SKM-1 (cell line): Measurements from ENCODE around the gene MEGF11.

ENCODE experiments used
- DNase-seq: peaks from one replicate; lab custom pipeline; 2025; ENCODE audit not compliant: unreplicated experiment; lab: John Stamatoyannopoulos, UW

MEGF11 gene

DNA sequence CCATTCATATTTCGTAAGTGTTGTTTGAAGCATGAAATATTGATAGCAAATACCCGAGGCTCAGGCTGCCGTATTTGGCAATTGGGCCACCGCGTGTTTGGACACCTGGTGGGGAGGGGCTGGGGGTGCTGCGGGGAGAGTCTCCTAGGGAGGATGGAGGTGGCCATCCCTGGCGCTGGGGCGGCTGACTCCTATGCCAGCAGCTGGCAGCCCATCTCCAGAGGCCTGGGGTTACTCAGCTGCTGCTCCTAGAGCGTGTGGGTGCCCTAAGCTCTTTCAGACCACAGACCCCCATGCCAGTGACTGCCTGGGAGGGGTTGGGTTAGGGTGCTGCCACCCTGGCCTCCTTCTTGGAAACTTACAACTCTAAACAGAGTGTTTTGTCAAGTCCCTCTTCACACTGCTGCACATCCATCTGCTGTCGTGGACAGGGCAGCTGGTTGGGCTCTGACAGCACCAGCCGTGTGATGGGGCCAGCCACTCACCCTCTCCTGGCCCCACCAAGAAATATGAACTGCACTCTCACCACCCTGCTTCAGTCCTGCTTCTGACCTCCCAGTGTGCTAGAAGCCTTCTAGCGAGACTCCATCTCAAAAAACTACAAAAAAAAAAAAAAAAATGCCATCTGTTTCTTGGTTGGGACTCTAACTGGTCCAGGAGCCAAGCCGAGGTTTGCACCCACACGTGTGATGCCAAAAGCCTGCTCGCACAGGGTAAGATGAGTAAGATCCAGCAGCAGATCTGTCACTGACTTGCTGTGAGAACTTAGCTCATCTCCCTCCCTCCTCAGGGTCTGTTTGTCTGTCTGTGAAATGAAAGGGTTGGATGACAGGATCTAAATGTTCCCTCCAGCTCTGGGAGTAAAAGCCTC lies 156.2 kb downstream of the MEGF11 start:
- DNase-seq: no peak

- DNase-seq: no peak
Measured at GRCh38 chr15:66096688-66097058, 156.9 kb downstream of the MEGF11 start.

GRCh38 chr15:66095871-66096687 lies 157.5 kb downstream of the MEGF11 start:
- DNase-seq: no peak

DNA sequence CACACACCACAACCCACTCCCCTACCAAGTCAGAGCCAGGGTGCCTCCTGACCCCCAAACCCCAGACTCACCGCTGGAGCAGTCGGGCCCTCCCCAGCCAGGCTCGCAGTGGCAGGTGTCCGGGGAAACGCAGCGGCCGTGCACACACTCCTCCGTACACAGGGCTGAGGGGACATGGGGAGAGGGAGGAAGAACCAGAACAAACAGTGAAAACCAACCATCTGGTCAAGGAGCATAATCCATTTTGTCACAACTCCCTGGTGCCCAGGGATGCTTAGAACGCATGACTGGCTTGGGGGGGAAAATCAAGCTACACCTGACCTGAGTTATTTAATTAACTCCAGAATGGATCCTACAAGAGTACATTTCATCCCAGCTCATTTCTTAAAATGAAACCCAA lies 159.2 kb downstream of the MEGF11 start:
- no peak for DNase-seq

- DNase-seq: no peak
Measured at GRCh38 chr15:66092053-66093016, 161.2 kb downstream of the MEGF11 start.

DNA sequence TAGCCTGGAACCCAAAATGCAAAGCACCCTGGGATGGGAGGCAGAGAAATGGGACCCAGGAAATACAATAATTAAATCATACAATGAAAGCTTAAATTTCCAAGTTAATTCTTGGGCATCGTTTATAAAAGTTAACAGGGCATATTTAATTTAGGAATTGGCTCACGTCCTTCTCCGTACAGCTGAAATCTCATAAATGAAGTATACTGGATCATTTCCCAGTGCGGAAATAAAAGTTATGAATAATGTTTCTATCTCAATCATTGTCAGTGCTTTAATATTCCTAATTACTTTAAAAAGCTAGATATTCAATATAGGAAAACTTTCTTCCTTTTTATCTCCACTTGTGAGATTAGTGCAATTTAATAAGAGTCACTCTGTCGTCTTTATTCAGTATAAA lies 164.0 kb downstream of the MEGF11 start:
- no peak for DNase-seq

GRCh38 chr15:66089049-66089448 lies 164.5 kb downstream of the MEGF11 start:
- no peak for DNase-seq

GRCh38 chr15:66085128-66085527 lies 168.4 kb downstream of the MEGF11 start:
- DNase-seq: no peak

DNA sequence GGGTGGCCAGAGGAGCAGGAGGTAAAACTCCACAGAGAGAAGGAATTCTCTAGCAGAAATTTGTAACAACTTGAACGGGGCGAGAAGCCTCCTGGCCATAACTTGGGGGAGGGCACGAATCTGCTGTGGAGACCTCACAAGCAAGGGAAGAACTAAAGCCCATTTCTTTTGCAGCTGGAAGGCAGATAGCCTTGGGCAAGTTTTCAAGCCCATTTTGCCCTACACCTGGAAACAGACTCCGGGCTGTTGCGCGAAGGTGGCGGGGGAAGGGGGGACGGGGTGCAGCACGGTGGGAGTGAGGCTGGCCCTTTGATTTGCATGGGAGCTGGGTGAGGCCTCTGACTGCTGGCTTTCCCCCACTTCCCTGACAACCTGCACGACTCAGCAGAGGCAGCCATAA lies 168.8 kb downstream of the MEGF11 start:
- no peak for DNase-seq

DNA sequence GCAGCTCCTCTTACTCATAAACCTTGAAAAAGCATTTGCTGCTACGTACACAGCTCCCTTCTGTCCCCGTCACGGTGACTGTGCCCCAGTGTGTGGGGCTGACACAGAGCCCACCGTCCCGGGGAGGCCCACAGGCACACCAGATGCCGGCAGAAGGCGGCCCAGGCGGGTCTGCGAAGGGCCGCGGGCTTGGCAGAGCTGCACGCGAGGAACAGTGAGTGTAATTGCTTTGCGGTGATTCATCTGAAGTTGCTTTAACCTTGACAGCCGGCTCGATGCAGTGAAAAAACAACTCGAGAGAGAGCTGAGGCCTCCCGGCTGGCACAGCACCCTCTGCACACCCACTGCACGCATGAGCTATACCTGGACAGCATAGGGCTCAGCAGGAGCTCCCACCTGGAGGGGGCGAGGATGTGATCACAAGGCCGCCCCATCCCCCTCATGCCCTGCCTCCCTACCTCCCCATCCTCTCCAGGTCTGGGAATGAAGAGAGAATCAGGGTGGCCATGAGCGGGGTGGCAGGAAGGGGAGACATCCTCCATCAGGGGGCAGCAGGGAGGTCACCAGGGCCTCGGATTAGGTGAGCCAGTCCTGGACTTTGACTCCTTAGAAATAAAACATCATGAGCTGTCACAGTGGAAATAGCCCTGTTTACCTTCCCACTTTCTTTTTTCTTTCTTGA lies 172.7 kb downstream of the MEGF11 start:
- DNase-seq: no peak

DNA sequence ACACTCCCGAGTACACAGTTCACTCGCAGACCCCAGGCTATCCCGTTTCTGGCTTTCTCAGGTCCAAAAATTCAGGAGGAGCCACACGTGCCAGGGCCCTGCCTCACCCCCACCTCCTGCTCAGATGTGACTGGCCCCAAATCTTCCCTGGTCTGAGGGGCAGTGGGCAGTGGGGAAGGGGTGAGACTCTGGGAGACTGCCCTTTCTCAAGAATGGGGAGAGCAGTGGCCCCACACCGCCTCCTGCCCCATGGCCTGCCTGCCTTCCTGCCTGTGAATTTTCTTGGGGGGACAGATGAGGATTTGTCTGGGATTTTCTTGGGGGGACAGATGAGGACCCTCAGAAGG lies 174.6 kb downstream of the MEGF11 start:
- DNase-seq: no peak

- no peak for DNase-seq
Measured at GRCh38 chr15:66078196-66078928, 175.2 kb downstream of the MEGF11 start.

DNA sequence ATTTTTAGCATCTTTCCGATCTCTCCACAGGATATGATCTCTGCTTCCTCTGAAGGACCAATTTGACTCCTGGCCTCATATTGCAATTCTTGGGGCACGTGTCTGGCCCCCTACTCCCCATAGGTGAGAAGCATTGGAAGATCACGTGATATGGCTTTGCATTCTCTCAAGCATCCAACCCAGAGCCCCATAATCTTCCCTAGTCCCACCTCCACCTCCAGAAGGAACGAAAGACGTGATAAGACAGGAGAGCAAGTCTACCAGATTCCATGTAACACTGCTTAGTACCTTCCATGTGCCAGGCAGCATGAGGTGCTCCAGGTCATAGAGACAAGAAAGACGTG lies 176.3 kb downstream of the MEGF11 start:
- DNase-seq: no peak

DNA sequence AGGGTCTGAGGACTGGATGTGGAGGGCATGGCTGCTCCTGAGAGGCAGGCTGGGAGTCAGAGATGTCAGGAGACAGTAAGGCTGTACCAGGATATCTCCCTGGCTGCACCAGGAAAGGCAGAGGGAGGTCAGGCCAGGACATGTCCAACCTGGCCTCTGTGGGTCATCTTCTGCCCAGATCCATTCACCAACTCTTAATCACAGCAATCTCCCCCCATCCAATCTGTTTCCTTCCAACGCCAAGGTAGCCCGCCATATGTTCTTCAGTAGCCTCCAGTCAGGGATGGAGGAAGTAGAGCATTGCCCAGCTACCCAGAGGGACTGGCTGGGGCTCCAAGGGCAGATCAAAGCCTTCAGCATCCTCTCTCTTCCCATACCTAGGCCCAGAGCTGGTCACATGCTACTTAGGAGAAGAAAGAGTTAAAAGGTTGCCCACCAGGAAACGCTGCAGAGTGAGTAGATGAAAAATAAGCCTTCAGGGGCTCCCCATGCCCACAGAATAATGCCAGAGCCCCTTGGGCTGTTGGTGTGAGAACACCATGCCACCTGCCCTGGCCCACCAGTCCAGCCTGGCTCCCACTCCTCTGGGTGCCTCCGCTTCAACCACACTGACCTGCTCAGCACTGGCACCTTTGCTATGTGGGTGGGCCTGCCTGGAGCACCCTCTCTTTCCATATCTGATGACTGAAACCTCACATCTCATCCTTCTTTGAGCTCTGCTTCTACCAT lies 176.8 kb downstream of the MEGF11 start:
- no peak for DNase-seq

DNA sequence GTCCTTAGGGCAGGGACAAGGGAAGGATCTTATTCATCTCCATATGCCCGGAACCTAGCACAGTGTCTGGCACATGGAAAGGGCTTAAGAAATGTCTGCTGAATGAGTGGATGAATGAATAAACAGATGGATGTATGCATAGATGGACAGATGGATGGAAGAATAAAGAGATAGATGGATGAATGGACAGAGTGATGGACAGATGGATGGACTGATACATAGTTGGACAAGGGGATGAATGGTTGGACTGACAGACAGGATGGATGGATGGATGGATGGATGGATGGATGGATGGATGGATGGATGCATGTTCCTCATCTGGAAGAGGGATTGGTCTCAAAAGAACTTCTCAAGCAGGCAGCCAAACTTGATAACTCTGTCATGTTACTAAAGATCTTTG lies 177.6 kb downstream of the MEGF11 start:
- DNase-seq: no peak

DNA sequence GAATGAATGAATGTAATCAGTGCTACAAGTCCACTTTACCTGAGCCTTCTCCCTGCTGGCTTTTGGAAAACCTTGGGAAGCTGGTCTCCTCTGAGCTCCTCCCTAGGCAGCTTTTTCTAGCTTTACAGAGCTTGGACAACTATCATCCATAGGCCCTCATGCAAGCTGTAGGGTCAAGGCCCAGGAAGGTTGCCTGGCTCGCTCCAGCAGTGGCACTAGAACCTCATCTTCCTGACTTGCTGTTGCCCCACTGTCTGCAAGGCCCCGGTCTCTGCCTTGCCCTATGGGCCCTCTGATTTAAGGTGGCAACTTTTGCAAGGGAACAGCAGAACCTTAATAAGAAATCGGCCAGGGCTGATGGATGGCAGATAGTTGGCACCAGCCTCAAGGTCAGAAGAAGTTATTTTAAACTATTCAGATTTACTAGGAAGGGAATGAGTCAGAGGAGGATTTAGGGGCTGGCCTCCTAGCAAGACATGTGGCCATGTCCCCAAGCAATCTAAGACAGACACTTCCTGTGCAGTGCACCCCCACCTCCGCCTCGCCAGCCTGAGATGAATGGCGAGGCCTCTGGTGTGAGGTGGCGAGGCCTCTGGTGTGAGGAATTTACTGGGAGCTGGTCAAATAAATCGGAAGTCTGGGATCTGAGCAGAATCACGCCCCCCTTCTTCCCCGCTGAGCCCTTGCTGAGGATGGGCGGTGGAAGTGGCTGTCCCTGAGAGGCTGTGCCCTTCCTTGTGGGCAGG lies 180.8 kb downstream of the MEGF11 start:
- no peak for DNase-seq

DNA sequence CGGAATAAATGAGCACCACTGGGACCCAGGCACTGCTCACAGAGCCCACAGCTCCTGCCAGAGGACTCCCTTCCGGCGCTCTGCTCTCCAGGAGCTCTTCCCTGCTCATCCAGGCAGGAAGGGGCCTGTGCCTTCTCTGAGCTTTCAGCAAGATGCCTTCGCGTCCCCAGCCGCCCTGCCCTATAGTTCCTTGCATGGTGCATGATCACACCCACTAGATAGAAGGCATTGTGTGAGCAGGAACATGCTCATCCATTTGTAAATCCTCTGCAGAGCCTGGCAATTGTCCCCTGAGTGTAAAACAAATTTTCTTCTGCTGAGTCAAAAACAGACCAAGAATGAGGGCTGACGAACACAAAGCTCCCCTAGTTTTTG lies 181.6 kb downstream of the MEGF11 start:
- DNase-seq: no peak

GRCh38 chr15:66071160-66071920 lies 182.2 kb downstream of the MEGF11 start:
- no peak for DNase-seq
